K562 treated with DMSO at 1 percent for 4 hours (cell line): Measurements from ENCODE around the gene LYPLAL1. TPM values are rescaled to one million over a fixed set of nuclear protein-coding genes. Genes with fewer than 3 reads are reported as not detected.

Experiments
- total RNA-seq: library from RNA; unstranded; fragments of 300-600 nt; gene quantifications from 2 replicates; pipeline ENCODE4 v1.2.3, GENCODE V29; 2022; ENCODE audit not compliant: insufficient read depth

The LYPLAL1 gene
- total RNA-seq, result 7.9 and 11.5 TPM in 2 replicates

DNA sequence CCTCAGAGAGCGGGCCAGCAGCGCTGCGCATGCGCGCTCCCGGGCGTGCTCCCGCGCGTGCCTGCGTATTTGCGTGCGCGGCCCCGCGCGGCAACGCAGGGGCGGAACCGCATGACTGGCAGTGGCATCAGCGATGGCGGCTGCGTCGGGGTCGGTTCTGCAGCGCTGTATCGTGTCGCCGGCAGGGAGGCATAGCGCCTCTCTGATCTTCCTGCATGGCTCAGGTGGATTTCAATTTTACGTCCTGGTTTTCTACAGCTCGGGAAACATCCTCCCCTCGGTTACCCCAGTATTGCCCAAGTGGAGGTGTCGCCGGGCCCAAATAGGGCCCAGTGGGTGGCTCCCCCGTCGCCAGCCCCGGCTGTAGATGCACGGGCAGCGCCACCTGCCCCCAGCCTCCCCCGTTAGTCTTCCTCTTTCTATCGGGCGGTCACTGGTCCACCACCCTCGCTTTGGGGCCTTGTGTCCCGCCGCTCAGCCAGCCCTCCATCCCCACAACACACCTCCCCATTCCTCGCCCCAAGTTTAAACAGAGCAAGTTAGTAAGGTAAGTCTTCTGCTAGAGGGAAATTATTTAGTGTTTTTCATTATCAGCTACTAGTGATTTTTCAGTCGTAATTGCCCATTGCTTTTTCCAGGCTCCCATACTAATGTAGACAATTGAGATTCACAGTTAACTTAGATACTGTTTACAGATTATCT lies at the start of gene LYPLAL1:
TSS of gene LYPLAL1 (plus strand) at position 121 of the 702 bp plus-strand sequence. CDS start at position 134, 13 bp downstream.

